Fibroblast of villous mesenchyme (primary cell): ENCODE results near the gene IRAG1. TPM values are rescaled to one million over a fixed set of nuclear protein-coding genes. Genes with fewer than 3 reads are reported as not detected.

ENCODE experiments used
- DNase-seq: peaks from one replicate; pipeline ENCODE4 v3.0.0-alpha.2; 2010; ENCODE audit warnings: low read depth
- H3K4me3 ChIP-seq: 2 replicates; pipeline ENCODE4 v1.5.1; 2011; ENCODE audit warnings: low read depth, mild to moderate bottlenecking, low read length
- total RNA-seq: library from RNA; depleted of rRNA; stranded (reverse); fragments of >200 nt; gene quantifications from 2 replicates; pipeline ENCODE4 v1.2.3, GENCODE V29; 2012
- TF ChIP-seq, protein P1 (sequence below): IDR thresholded peaks from 2 replicates; pipeline ENCODE4 v1.5.1; 2012; ENCODE audit warnings: low read depth, mild to moderate bottlenecking, low read length; ENCODE audit not compliant: insufficient read depth

IRAG1 gene
- total RNA-seq, 1 donor: 89.4 TPM

DNA sequence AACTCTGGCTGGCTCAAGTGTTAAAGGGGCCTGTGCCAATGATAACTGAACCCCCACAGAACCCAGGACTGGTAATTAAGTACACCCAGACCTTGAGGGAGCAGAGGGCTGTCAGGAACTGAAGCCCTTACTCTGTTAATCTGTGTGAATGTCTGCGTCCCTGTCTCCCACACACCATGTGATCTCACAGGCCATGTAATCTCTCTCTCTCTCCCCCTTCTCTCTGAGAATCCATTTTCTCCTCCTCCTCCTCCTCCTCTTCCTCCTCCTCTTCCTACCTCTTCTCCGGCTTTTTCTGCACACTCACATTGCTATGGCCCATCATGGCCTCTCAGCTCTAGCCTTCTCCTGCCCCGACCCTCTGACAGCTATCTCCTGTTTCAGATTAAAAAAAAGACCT is 14.6 kb upstream of the IRAG1 start:
- H3K4me3 ChIP-seq: no peak overlapping the region
- DNase-seq: no peak
- TF ChIP-seq, protein P1, sequence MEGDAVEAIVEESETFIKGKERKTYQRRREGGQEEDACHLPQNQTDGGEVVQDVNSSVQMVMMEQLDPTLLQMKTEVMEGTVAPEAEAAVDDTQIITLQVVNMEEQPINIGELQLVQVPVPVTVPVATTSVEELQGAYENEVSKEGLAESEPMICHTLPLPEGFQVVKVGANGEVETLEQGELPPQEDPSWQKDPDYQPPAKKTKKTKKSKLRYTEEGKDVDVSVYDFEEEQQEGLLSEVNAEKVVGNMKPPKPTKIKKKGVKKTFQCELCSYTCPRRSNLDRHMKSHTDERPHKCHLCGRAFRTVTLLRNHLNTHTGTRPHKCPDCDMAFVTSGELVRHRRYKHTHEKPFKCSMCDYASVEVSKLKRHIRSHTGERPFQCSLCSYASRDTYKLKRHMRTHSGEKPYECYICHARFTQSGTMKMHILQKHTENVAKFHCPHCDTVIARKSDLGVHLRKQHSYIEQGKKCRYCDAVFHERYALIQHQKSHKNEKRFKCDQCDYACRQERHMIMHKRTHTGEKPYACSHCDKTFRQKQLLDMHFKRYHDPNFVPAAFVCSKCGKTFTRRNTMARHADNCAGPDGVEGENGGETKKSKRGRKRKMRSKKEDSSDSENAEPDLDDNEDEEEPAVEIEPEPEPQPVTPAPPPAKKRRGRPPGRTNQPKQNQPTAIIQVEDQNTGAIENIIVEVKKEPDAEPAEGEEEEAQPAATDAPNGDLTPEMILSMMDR: no peak

DNA sequence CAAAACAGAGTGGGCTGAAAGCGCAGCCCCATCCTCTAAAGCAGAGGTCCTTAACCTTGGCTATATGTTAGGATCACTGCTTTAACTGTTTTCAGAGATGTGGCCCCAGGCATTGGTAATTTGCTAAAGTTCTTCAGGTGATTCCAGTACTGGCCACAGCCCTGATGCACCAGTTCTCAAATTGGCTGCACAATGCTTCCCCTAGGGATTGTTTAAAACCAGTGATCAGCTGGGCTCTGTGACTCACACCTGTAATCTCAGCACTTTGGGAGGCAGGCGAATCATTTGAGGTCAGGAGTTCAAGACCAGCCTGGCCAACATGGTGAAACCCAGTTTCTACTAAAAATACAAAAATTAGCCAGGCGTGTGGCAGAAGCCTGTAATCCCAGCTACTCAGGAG is 8.4 kb upstream of the IRAG1 start:
- no peak for DNase-seq
- TF ChIP-seq, protein P1: no peak
- no peak overlapping the region for H3K4me3 ChIP-seq

DNA sequence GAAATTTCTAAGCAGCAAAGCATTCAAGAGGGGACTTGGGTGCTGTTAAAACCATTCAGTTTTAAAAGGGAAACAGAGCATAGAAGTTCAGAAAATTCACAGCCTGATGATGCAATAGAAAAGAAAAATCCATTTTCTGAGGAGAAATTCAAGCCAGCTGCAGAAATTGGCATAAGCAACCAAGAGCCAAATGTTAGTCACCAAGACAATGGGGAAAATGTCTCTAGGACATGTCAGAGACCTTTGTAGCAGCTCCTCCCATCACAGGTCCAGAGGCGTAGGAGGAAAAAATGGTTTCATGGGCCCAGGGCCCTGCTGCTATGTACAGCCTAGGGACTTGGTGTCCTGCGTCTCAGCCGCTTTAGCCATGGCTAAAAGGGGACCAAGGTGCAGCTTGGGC is 5.5 kb upstream of the IRAG1 start:
- no peak overlapping the region for H3K4me3 ChIP-seq
- TF ChIP-seq, protein P1: no peak
- no peak for DNase-seq

DNA sequence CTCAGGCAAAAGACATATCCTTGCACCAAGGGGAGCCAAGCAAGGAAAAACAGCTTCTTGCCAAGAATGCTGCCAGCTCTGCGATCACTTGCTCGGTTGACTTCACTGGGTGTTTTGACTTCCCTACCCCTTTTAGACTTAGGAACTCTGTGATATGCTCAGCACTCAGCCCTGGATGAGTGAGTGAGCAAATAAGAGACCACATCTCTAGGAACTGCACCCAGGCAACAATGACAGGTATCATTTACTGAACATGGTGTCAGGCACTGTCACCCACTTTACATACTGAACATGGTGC is 3.7 kb upstream of the IRAG1 start:
- DNase-seq: no peak
- TF ChIP-seq, protein P1: no peak
- no peak overlapping the region for H3K4me3 ChIP-seq

DNA sequence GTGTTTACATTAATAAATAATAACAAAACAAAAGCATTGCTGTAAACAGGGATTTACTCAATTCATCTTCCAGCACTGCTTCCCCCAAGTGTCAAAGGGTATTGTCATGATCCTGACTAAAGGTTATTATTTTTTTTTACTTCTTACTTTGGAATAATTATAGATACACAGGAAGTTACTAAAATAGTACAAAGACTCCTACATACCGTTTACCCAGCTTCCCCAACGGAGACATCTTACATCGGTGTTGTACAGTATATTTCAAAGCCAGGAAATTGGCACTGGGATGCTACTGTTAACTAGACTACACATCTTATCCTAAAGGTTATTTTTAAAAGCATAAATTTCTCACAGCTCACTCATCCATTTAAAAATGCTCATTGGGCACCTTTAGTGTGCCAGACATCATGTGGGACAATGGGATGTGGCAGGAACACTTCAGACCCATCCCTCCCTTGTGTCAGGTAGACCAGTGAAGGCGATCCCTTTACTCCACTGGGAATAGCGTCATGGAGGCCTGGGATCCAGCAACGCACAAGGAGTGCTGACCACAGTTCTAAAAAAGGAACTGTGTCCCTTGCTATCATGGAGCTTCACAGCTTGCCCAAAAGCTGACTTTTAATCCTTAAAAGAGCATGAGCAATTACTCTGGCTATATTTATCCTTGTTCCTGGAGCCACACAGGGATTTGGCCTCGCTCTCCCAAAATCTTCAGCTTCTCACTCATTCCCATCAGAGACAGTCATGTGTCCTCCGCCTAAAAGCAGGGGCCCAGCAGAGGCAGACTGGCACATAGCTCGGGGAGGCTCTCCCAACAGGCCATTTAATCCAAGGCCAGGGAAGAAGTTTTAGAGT is 3.1 kb upstream of the IRAG1 start:
- DNase-seq: no peak
- no peak overlapping the region for H3K4me3 ChIP-seq
- TF ChIP-seq, protein P1: no peak

DNA sequence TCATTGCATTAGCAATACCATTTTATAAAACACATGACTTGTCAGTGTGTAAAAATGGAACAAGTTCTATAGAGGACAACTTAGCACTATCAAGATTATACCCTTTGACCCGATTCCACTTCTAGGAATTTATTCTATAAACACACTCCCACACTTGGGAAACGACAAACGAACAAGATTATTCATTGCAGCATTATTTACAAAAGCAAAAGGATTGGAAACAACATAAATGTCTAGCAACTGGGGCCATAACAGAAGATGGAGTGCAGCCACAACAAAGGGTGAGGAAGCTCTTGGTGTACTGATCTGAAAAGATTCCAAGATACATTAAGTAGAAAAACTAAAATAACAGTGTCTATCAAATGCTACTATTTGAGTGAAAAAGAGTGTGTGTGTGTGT is 2.3 kb upstream of the IRAG1 start:
- TF ChIP-seq, protein P1: no peak
- peak; percentile 72 for DNase-seq
- H3K4me3 ChIP-seq: no peak overlapping the region
